HG03342 (cell line): ENCODE results near the gene PCDHGC3.

Experiments
- ATAC-seq: cut with Tn5 transposase; IDR thresholded peaks from one replicate; pipeline ENCODE4 v1.9.1; 2021; ENCODE audit warnings: mild to moderate bottlenecking, moderate library complexity; ENCODE audit not compliant: unreplicated experiment

The PCDHGC3 gene

GRCh38 chr5:141484641-141485311 lies 9.0 kb downstream of the PCDHGC3 start, which contains the start of gene PCDHGC4:
TSS of gene PCDHGC4 (plus strand) at chr5:141485030. CDS start at chr5:141485174, 144 bp downstream.
- ATAC-seq = no peak

GRCh38 chr5:141485321-141486055 lies 9.7 kb downstream of the PCDHGC3 start:
- no peak for ATAC-seq

GRCh38 chr5:141486091-141486490 lies 10.3 kb downstream of the PCDHGC3 start:
- ATAC-seq = no peak

DNA sequence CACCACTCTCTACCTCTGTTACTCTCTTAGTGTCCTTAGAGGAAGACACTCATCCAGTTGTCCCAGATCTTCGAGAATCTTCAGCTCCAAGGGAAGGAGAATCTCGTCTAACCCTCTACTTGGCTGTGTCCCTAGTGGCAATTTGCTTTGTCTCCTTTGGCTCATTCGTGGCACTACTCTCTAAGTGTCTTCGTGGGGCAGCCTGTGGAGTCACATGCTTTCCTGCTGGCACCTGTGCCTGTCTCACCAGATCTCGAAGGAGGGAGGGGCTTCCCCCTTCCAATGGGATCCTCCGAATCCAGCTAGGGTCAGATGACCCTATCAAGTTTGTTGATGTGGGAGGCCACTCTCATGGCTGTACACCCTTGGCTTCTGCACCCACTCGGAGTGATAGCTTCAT lies 11.4 kb downstream of the PCDHGC3 start:
- no peak for ATAC-seq

- ATAC-seq = no peak
Observed at GRCh38 chr5:141488591-141489561, 13.1 kb downstream of the PCDHGC3 start, which contains the start of gene PCDHGC5. TSS of gene PCDHGC5 (plus strand) at chr5:141489081. CDS start at chr5:141489241, 160 bp downstream.

DNA sequence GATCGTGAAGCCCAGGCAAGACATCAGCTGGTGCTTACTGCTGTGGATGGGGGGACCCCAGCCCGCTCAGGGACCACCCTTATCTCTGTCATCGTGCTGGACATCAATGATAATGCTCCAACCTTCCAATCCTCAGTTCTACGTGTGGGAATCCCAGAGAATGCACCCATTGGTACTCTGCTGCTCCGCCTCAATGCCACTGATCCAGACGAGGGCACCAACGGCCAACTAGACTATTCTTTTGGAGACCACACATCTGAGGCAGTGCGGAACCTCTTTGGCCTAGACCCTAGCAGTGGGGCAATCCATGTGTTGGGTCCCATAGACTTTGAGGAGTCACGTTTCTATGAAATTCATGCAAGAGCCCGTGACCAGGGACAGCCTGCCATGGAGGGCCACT lies 14.1 kb downstream of the PCDHGC3 start:
- ATAC-seq = no peak

- no peak for ATAC-seq
Observed at GRCh38 chr5:141490271-141490670, 14.5 kb downstream of the PCDHGC3 start.

- no peak for ATAC-seq
Observed at GRCh38 chr5:141490771-141491170, 15.0 kb downstream of the PCDHGC3 start.

GRCh38 chr5:141491323-141492167 lies 15.8 kb downstream of the PCDHGC3 start:
- ATAC-seq = peak; percentile 17

DNA sequence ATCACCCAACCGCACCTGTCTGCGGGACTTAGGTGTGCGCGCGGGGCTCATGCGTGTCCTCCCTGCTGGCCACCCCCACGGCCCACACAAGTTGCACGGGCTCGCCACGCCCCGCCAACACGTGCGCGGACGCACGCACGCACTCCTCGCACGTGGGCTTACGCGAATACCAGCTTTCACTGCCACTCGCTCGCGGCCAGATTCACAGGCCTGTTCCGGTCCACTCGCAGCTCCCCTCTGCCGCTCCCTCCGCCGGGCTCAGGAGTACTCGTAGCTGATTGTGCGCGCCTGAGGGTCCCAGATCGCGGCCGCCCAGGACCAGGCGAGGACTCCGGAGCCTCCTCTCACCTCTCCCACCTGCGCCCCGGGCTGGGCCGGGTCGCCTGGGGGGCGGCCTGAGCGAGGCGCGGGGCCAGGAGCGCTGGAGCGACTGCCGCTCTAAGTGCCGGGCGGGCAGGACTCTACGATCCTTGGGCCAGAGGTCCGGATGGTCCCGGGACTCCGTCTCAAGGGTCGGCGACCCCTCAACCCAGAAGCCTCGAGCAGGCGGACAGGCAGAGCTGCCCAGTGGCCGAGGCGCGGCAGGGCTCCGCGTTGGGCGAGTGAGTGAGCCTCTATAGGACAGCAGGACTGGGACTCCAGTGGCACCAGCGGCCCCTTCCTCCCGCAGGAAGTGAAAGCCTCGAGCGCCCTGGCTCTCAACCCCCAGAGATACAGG lies 16.6 kb downstream of the PCDHGC3 start:
- ATAC-seq = peak; percentile 39

DNA sequence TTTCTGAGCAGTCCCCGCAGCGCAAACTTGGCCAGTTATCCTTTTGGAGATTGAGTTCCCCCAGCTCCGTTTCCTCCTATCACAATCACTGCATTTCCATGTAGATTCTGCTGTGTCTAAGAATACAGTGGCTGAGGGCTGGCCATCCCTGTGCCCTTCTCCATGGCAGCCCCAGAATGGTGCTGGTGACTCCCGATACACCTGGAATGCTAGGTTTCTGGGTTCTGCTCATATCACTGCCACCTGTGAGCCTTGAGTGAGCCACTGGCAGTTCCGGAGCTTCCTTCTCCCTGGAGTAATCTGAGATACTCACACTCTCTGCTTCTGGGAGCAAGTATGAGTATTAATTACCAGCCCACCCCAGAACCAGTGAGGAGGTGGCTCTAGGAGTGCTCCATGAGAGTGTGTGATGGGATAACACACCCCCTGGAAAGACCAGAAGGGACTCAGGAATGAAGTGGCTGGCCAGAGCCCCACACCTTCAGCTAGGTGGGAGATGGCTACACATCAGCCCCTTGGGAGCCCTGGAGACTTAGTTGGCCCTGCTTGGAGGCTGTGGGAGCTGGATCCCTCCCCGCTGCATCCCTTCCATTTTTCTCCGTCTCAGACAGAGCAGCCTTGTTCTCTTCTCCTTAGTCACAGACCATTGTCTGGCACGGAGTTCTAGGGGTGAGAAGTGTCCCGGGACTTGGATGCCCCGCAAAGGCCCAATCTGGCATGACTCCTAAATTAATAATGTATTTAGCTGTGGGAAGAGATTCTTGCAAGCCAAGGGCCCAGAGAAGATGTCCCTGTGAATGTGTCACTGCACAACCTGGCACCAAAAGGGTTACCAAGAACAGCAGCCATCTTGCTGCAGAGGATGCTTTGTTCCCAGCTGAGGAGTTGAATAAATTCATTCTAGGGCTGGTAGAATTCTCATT lies 18.0 kb downstream of the PCDHGC3 start:
- no peak for ATAC-seq

GRCh38 chr5:141494761-141495452 lies 19.1 kb downstream of the PCDHGC3 start:
- ATAC-seq = no peak

DNA sequence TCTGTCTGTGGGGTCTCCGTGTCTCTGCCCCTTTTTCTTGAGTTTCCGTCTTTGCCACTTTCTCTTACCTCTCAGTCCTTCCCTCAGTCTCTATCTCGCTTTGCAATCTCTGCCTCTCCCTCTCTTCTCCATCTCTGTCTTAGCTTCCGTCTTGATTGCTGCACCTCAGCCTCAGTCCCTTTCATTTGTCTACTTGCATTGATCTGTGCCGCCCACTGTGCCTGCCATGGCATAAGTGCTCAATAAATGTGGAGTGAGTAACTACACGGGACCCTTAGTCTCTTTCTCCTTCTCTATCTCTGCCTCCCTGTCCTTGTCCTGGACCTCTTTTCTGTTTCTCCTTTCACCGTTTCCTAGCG lies 19.7 kb downstream of the PCDHGC3 start:
- no peak for ATAC-seq

DNA sequence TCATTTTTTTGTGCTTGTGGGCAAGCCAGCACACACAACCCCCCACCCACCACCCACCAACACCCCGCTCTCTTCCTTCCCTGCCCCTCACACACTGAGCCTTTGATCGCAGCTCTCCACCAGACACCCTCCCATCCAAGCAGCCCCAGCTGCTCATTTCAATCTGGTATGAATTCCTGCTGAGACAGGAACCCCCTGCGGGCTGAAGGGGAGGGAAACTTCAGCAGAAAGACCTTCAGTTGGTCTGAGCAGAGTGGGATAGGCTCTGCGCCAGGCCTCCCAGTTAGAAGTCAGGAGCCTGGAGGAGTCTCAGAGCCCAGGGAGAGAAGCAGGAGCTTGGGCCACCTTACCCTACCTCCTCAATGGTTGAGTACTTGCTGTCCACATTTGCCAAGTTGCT lies 20.3 kb downstream of the PCDHGC3 start:
- ATAC-seq = no peak

DNA sequence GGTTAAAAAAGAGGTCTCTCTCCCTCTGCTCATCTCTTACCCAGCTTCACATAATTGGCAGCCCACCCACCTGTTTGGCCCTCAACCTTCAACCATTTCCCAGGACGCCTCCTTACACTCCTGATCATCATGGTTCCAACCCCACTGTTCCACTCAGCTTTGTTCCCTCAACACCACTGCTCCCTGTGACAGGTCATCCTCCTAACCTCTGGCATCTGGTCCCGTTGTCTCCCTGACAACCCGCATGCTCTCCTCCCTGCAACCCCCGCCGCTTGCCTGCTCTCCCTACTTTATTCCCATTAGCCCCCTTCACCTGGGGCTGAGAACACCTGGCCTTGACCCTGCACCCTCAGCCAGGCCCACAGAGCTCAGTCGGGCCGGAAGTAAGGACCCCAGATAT lies 26.0 kb downstream of the PCDHGC3 start:
- no peak for ATAC-seq

- ATAC-seq = no peak
Observed at GRCh38 chr5:141503681-141504080, 27.9 kb downstream of the PCDHGC3 start.

DNA sequence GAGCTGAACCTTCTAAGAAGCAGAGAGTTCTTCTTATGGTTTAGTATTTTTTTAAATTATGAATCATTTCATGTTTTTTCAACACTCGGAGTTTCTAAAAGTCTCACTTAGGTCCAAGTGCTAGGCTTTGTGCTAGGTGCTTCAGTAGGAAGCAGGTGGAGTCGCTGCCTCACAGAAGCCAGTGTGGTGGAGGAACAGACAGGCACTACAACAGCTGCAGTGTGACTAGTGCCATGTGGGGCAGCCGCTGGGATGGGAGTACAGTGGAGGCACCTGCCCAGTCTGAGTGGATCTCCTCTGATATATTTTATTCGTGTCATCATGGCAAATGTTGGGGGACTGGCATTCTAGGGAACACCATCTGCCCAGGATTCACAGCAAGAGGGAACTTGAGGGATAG lies 28.4 kb downstream of the PCDHGC3 start:
- no peak for ATAC-seq
